NCI-H524 treated with DMSO at 0.1 percent for 48 hours (cell line): ENCODE data around the gene CXCL16.

Experiments used
- DNase-seq: peaks from one replicate; lab custom pipeline; 2025; lab: John Stamatoyannopoulos, UW

Gene CXCL16

GRCh38 chr17:4750606-4751005 is 10.9 kb upstream of the CXCL16 start:
- DNase-seq, result no peak

- no peak for DNase-seq
Measured at GRCh38 chr17:4748686-4749085, 9.0 kb upstream of the CXCL16 start.

- DNase-seq, result no peak
Measured at GRCh38 chr17:4747847-4748246, 8.1 kb upstream of the CXCL16 start.

GRCh38 chr17:4744999-4745969 is 5.6 kb upstream of the CXCL16 start:
- no peak for DNase-seq

- no peak for DNase-seq
Measured at GRCh38 chr17:4743898-4744297, 4.2 kb upstream of the CXCL16 start.

GRCh38 chr17:4743216-4743615 is 3.5 kb upstream of the CXCL16 start:
- DNase-seq, result no peak

GRCh38 chr17:4742629-4743028 is 2.9 kb upstream of the CXCL16 start:
- no peak for DNase-seq

GRCh38 chr17:4742133-4742532 is 2.4 kb upstream of the CXCL16 start:
- no peak for DNase-seq

GRCh38 chr17:4741544-4741943 is 1.8 kb upstream of the CXCL16 start:
- DNase-seq, result no peak

GRCh38 chr17:4740584-4740983 is 856 bp upstream of the CXCL16 start:
- no peak for DNase-seq

GRCh38 chr17:4740025-4740351 is 260 bp upstream of the CXCL16 start:
- DNase-seq, result no peak

- DNase-seq, result no peak
Measured at GRCh38 chr17:4738136-4739121, 1.3 kb downstream of the CXCL16 start.

GRCh38 chr17:4735876-4736651 is 3.7 kb downstream of the CXCL16 start:
- no peak for DNase-seq

- DNase-seq, result no peak
Measured at GRCh38 chr17:4734857-4735475, 4.8 kb downstream of the CXCL16 start.

- no peak for DNase-seq
Measured at GRCh38 chr17:4733073-4733531, 6.6 kb downstream of the CXCL16 start.

GRCh38 chr17:4728124-4728523 is 11.6 kb downstream of the CXCL16 start:
- DNase-seq, result no peak

GRCh38 chr17:4725646-4726310 is 13.9 kb downstream of the CXCL16 start:
- DNase-seq, result no peak

- DNase-seq, result no peak
Measured at GRCh38 chr17:4724650-4725049, 15.1 kb downstream of the CXCL16 start.

GRCh38 chr17:4722678-4723240 is 17.0 kb downstream of the CXCL16 start:
- DNase-seq, result no peak
